ENCODE results near the gene FCF1. TPM values are rescaled to one million over a fixed set of nuclear protein-coding genes. Genes with fewer than 3 reads are reported as not detected.
"Not testable (repeated sequence)": the region's sequence is repeated elsewhere in the genome, so short reads cannot be mapped to it uniquely, and the experiment has no call there.

The FCF1 gene
- polyA plus RNA-seq, 3 donors = 55.7 to 67.7 (median 56.2) TPM

- no peak for DNase-seq (ENCODE audit: extremely low read depth in 1 of 11, low read depth in 9 of 11, low spot score in 4 of 11)
These were observed 26.5 kb downstream of the FCF1 start for GRCh38 chr14:74739293-74740030.

- DNase-seq (ENCODE audit: extremely low read depth in 1 of 11, low read depth in 9 of 11, low spot score in 4 of 11) = no peak
These were observed 34.3 kb downstream of the FCF1 start for GRCh38 chr14:74747237-74747636.

- DNase-seq (ENCODE audit: extremely low read depth in 1 of 11, low read depth in 9 of 11, low spot score in 4 of 11) = no peak
These were observed 41.2 kb downstream of the FCF1 start for GRCh38 chr14:74754157-74754556.

- no peak for DNase-seq (ENCODE audit: extremely low read depth in 1 of 11, low read depth in 9 of 11, low spot score in 4 of 11)
These were observed 42.0 kb downstream of the FCF1 start for GRCh38 chr14:74754899-74755298.

GRCh38 chr14:74756326-74756725, 43.4 kb downstream of the FCF1 start:
- no peak for DNase-seq (ENCODE audit: extremely low read depth in 1 of 11, low read depth in 9 of 11, low spot score in 4 of 11)

GRCh38 chr14:74758505-74758904, 45.6 kb downstream of the FCF1 start:
- not testable (repeated sequence) for DNase-seq (ENCODE audit: extremely low read depth in 1 of 11, low read depth in 9 of 11, low spot score in 4 of 11)

- peak; percentile 89 to 97 (median 95) for DNase-seq (ENCODE audit: extremely low read depth in 1 of 11, low read depth in 9 of 11, low spot score in 4 of 11)
These were observed 50.2 kb downstream of the FCF1 start, which contains the start of gene YLPM1 for GRCh38 chr14:74762917-74763802. YLPM1 (plus strand) TSS chr14:74763316; CDS start chr14:74763490, 174 bp downstream.

- peak in 2 of 11 donors; percentile 3 to 15 for DNase-seq (ENCODE audit: extremely low read depth in 1 of 11, low read depth in 9 of 11, low spot score in 4 of 11)
These were observed 51.0 kb downstream of the FCF1 start for GRCh38 chr14:74763803-74764531.

GRCh38 chr14:74765721-74766120, 52.8 kb downstream of the FCF1 start:
- no peak for DNase-seq (ENCODE audit: extremely low read depth in 1 of 11, low read depth in 9 of 11, low spot score in 4 of 11)

- DNase-seq (ENCODE audit: extremely low read depth in 1 of 11, low read depth in 9 of 11, low spot score in 4 of 11) = no peak
These were observed 58.5 kb downstream of the FCF1 start for GRCh38 chr14:74771399-74771798.

- no peak for DNase-seq (ENCODE audit: extremely low read depth in 1 of 11, low read depth in 9 of 11, low spot score in 4 of 11)
These were observed 71.7 kb downstream of the FCF1 start for GRCh38 chr14:74784634-74785033.

- DNase-seq (ENCODE audit: extremely low read depth in 1 of 11, low read depth in 9 of 11, low spot score in 4 of 11) = no peak
These were observed 72.2 kb downstream of the FCF1 start for GRCh38 chr14:74785056-74785613.

GRCh38 chr14:74786796-74787315, 73.9 kb downstream of the FCF1 start:
- no peak for DNase-seq (ENCODE audit: extremely low read depth in 1 of 11, low read depth in 9 of 11, low spot score in 4 of 11)

Other genes starting within 250 kb of the FCF1 start
- gene NPC2, start 219.8 kb upstream of the FCF1 start, polyA plus RNA-seq (ENCODE audit: insufficient read length in 3 of 3) = 100 to 1,000 TPM; 305 to 328 (median 320) TPM
- 10 to 100 TPM; 39.4 to 43.0 (median 42.7) TPM for gene ISCA2, start 219.4 kb upstream of the FCF1 start, polyA plus RNA-seq (ENCODE audit: insufficient read length in 3 of 3)
- gene LTBP2, start 100.9 kb upstream of the FCF1 start, polyA plus RNA-seq (ENCODE audit: insufficient read length in 3 of 3) = 1 to 10 TPM; 2.5 to 6.0 (median 3.2) TPM
- 10 to 100 TPM; 33.3 to 35.1 (median 33.4) TPM for gene AREL1, start 64 bp upstream of the FCF1 start, polyA plus RNA-seq (ENCODE audit: insufficient read length in 3 of 3)
- 100 to 1,000 TPM in 1 of 3 donors, 10 to 100 TPM in 2; 94.2 to 115 (median 98.0) TPM for gene YLPM1, start 50.2 kb downstream of the FCF1 start, polyA plus RNA-seq (ENCODE audit: insufficient read length in 3 of 3)
- 1 to 10 TPM in 2 of 3 donors, under 1 TPM in 1; 0.98 to 2.9 (median 1.2) TPM for gene PROX2, start 163.0 kb downstream of the FCF1 start, polyA plus RNA-seq (ENCODE audit: insufficient read length in 3 of 3)
- gene DLST, start 168.8 kb downstream of the FCF1 start, polyA plus RNA-seq (ENCODE audit: insufficient read length in 3 of 3) = 100 to 1,000 TPM; 116 to 132 (median 122) TPM
- gene RPS6KL1, start 210.1 kb downstream of the FCF1 start, polyA plus RNA-seq (ENCODE audit: insufficient read length in 3 of 3) = 1 to 10 TPM in 2 of 3 donors, under 1 TPM in 1; 0.79 to 1.9 (median 1.6) TPM
- 10 to 100 TPM in 1 of 3 donors, 1 to 10 TPM in 2; 6.7 to 12.0 (median 8.2) TPM for gene PGF, start 242.5 kb downstream of the FCF1 start, polyA plus RNA-seq (ENCODE audit: insufficient read length in 3 of 3)

Data from renal cortex interstitium (tissue), 11 donors.